WTC11 (cell line): ENCODE measurements around the gene GUCA2A. TPM values are rescaled to one million over a fixed set of nuclear protein-coding genes. Genes with fewer than 3 reads are reported as not detected.

Experiments used
- ATAC-seq: fragments of 200-7000 bp; cut with Tn5 transposase; 2 replicates; pipeline ENCODE4 v1.10.0; 2021; ENCODE audit warnings: mild to moderate bottlenecking, moderate library complexity
- CTCF ChIA-PET: fragments of 300-600 bp; sonication (Branson Sonifier 250); formaldehyde crosslinking; loops from one replicate; lab custom pipeline; 2021; ENCODE audit warnings: antibody characterized with exemption; lab: Charles Lee
- POLR2A ChIA-PET: fragments of 350-600 bp; sonication (Branson Sonifier 250); formaldehyde crosslinking; loops from one replicate; lab custom pipeline; 2021; ENCODE audit warnings: antibody characterized with exemption; lab: Charles Lee
- DNase-seq: peaks from one replicate; pipeline ENCODE4 v3.0.0; 2021; ENCODE audit warnings: low spot score
- H3K27ac Mint-ChIP-seq: 2 replicates; pipeline ENCODE4 v1.8.0; 2021; ENCODE audit warnings: mixed read lengths
- H3K27me3 Mint-ChIP-seq: 2 replicates; pipeline ENCODE4 v1.8.0; 2021; ENCODE audit warnings: low read depth, mild to moderate bottlenecking, moderate library complexity, mixed read lengths
- H3K36me3 Mint-ChIP-seq: 2 replicates; pipeline ENCODE4 v1.8.0; 2021; ENCODE audit warnings: mixed read lengths
- H3K4me1 Mint-ChIP-seq: 2 replicates; pipeline ENCODE4 v1.8.0; 2022; ENCODE audit warnings: mixed read lengths
- H3K4me3 Mint-ChIP-seq: 2 replicates; pipeline ENCODE4 v1.8.0; 2021; ENCODE audit warnings: mild to moderate bottlenecking, moderate library complexity, mixed read lengths
- H3K9me3 Mint-ChIP-seq: 2 replicates; pipeline ENCODE4 v1.8.0; 2021; ENCODE audit warnings: mixed read lengths
- ATF1 ChIP-seq: sonication (generic); formaldehyde crosslinking; IDR thresholded peaks from 2 replicates; pipeline ENCODE4 v1.8.1; 2023; ENCODE audit warnings: mild to moderate bottlenecking, moderate library complexity, missing genetic modification reagents
- CDX4 ChIP-seq: fragments of 250-450 bp; sonication (Bioruptor Pico); IDR thresholded peaks from 2 replicates; pipeline ENCODE4 v1.9.0; 2021; ENCODE audit warnings: moderate library complexity, mild to moderate bottlenecking, inconsistent platforms, borderline replicate concordance
- ESRRA ChIP-seq: sonication (generic); formaldehyde crosslinking; IDR thresholded peaks from 2 replicates; pipeline ENCODE4 v1.8.1; 2022; ENCODE audit warnings: mild to moderate bottlenecking, missing genetic modification reagents, borderline replicate concordance
- ETV6 ChIP-seq: sonication (generic); formaldehyde crosslinking; IDR thresholded peaks from 2 replicates; pipeline ENCODE4 v1.8.1; 2022; ENCODE audit warnings: mild to moderate bottlenecking, missing genetic modification reagents
- FOXK1 ChIP-seq: sonication (generic); formaldehyde crosslinking; IDR thresholded peaks from 2 replicates; pipeline ENCODE4 v1.8.0; 2022; ENCODE audit warnings: mild to moderate bottlenecking, moderate library complexity, missing genetic modification reagents
- IRF1 ChIP-seq: sonication (generic); formaldehyde crosslinking; IDR thresholded peaks from 2 replicates; pipeline ENCODE4 v1.8.0; 2023; ENCODE audit warnings: missing genetic modification reagents
- IRF2 ChIP-seq: sonication (generic); formaldehyde crosslinking; IDR thresholded peaks from 2 replicates; pipeline ENCODE4 v1.8.0; 2022; ENCODE audit warnings: low read depth, missing genetic modification reagents, borderline replicate concordance
- JUN ChIP-seq: sonication (generic); formaldehyde crosslinking; IDR thresholded peaks from 2 replicates; pipeline ENCODE4 v1.8.0; 2023; ENCODE audit warnings: mild to moderate bottlenecking, missing genetic modification reagents
- NR3C1 ChIP-seq: sonication (generic); formaldehyde crosslinking; conservative IDR thresholded peaks from 2 replicates; pipeline ENCODE4 v1.8.1; 2023; ENCODE audit warnings: low read depth, mild to moderate bottlenecking, missing genetic modification reagents
- OVOL2 ChIP-seq: fragments of 250-450 bp; sonication (Bioruptor Pico); IDR thresholded peaks from 2 replicates; pipeline ENCODE4 v1.9.0; 2021; ENCODE audit warnings: mild to moderate bottlenecking, borderline replicate concordance
- SMAD3 ChIP-seq: sonication (generic); formaldehyde crosslinking; IDR thresholded peaks from 2 replicates; pipeline ENCODE4 v1.8.0; 2022; ENCODE audit warnings: missing genetic modification reagents, mild to moderate bottlenecking, borderline replicate concordance
- TCF7 ChIP-seq: sonication (generic); formaldehyde crosslinking; IDR thresholded peaks from 2 replicates; pipeline ENCODE4 v1.8.0; 2022; ENCODE audit warnings: mild to moderate bottlenecking, low read depth, missing genetic modification reagents, moderate library complexity
- TEAD4 ChIP-seq: sonication (generic); formaldehyde crosslinking; IDR thresholded peaks from 2 replicates; pipeline ENCODE4 v1.8.0; 2022; ENCODE audit warnings: mild to moderate bottlenecking, missing genetic modification reagents
- USF2 ChIP-seq: sonication (generic); formaldehyde crosslinking; IDR thresholded peaks from 2 replicates; pipeline ENCODE4 v1.8.1; 2023; ENCODE audit warnings: mild to moderate bottlenecking, missing genetic modification reagents, moderate library complexity
- ZBTB21 ChIP-seq: sonication (generic); formaldehyde crosslinking; IDR thresholded peaks from 2 replicates; pipeline ENCODE4 v1.8.1; 2023; ENCODE audit warnings: mild to moderate bottlenecking, missing genetic modification reagents, borderline replicate concordance
- ZBTB43 ChIP-seq: sonication (generic); formaldehyde crosslinking; IDR thresholded peaks from 2 replicates; pipeline ENCODE4 v1.8.1; 2023; ENCODE audit warnings: mild to moderate bottlenecking, missing genetic modification reagents
- ZNF423 ChIP-seq: fragments of 250-450 bp; sonication (Bioruptor Pico); IDR thresholded peaks from 2 replicates; pipeline ENCODE4 v2.1.2; 2022; ENCODE audit warnings: mild to moderate bottlenecking, moderate library complexity
- ZNF425 ChIP-seq: fragments of 250-450 bp; sonication (Bioruptor Pico); conservative IDR thresholded peaks from 2 replicates; pipeline ENCODE4 v1.9.0; 2021; ENCODE audit warnings: mild to moderate bottlenecking
- ZSCAN18 ChIP-seq: fragments of 250-450 bp; sonication (Bioruptor Pico); IDR thresholded peaks from 2 replicates; pipeline ENCODE4 v2.1.2; 2022; ENCODE audit warnings: mild to moderate bottlenecking, moderate library complexity
- total RNA-seq: library from RNA; stranded (reverse); gene quantifications from 3 replicates; pipeline ENCODE4 v1.2.3, GENCODE V29; 2021

GUCA2A gene
- total RNA-seq, 1 experiment from 2014 or later: not detected

GRCh38 chr1:42186152-42186551 is 21.6 kb upstream of the GUCA2A start:
- DNase-seq (no peak), ATAC-seq (no peak)
- no peak overlapping the region for H3K4me3 Mint-ChIP-seq
- TF ChIP-seq IRF1 (CRISPR knock-in tag) (no peak), OVOL2 (CRISPR knock-in tag) (no peak), TEAD4 (CRISPR knock-in tag) (no peak), TCF7 (CRISPR knock-in tag) (no peak), ZNF423 (CRISPR knock-in tag) (no peak), SMAD3 (CRISPR knock-in tag) (no peak), ZNF425 (CRISPR knock-in tag) (no peak)
- POLR2A ChIA-PET: no interaction called here
- no peak overlapping the region; the same call in 1 of the 2 replicates for H3K27ac Mint-ChIP-seq
- CTCF ChIA-PET: interaction anchor here (1.2 kb wide), 1 partner anchor 13 kb away, joined by 7 read pairs; no protein-coding TSS in a partner anchor
- no peaks in the 10 kb centered on the region for H3K9me3 Mint-ChIP-seq
- H3K4me1 Mint-ChIP-seq: peaks cover 8% of the 10 kb centered on the region
- peaks cover 17% of the 10 kb centered on the region for H3K36me3 Mint-ChIP-seq
- H3K27me3 Mint-ChIP-seq: no peaks in the 10 kb centered on the region

GRCh38 chr1:42184616-42185015 is 20.1 kb upstream of the GUCA2A start:
- DNase-seq (no peak), ATAC-seq (no peak)
- no peaks in the 10 kb centered on the region for H3K27me3 Mint-ChIP-seq
- no peak overlapping the region for H3K27ac Mint-ChIP-seq
- CTCF ChIA-PET: no interaction called here
- H3K36me3 Mint-ChIP-seq: peaks cover 20% of the 10 kb centered on the region
- TF ChIP-seq ESRRA (CRISPR knock-in tag) (no peak), FOXK1 (CRISPR knock-in tag) (no peak), NR3C1 (no peak), OVOL2 (CRISPR knock-in tag) (no peak), IRF2 (no peak), ATF1 (CRISPR knock-in tag) (no peak), CDX4 (CRISPR knock-in tag) (no peak), ZSCAN18 (CRISPR knock-in tag) (no peak), JUN (CRISPR knock-in tag) (no peak), ETV6 (no peak), TCF7 (CRISPR knock-in tag) (no peak), ZBTB21 (CRISPR knock-in tag) (no peak), USF2 (CRISPR knock-in tag) (no peak), ZBTB43 (no peak)
- H3K4me1 Mint-ChIP-seq: peaks cover 8% of the 10 kb centered on the region
- no peaks in the 10 kb centered on the region for H3K9me3 Mint-ChIP-seq
- POLR2A ChIA-PET: no interaction called here
- no peak overlapping the region for H3K4me3 Mint-ChIP-seq
